GM23338 (cell line): ENCODE results near the gene OGDHL. TPM values are rescaled to one million over a fixed set of nuclear protein-coding genes. Genes with fewer than 3 reads are reported as not detected.

Source experiments
- ATAC-seq: fragments of 200-7000 bp; cut with Tn5 transposase; 3 replicates; pipeline ENCODE4 v1.9.1; 2020
- DNase-seq: peaks from one replicate; pipeline ENCODE4 v3.0.0-alpha.2; 2015; ENCODE audit warnings: low spot score
- H2AFZ ChIP-seq: fragments of 200-600 bp; sonication (generic); 2 replicates; pipeline ENCODE4 v1.8.0; 2016; ENCODE audit warnings: antibody characterized with exemption, mild to moderate bottlenecking, moderate library complexity
- H3F3A ChIP-seq: fragments of 200-600 bp; sonication (generic); replicated peaks from 2 replicates; pipeline ENCODE4 v1.8.0; 2017; ENCODE audit warnings: antibody characterized with exemption, mixed run types, low read depth
- H3K27ac ChIP-seq: fragments of 200-600 bp; sonication (generic); 2 replicates; pipeline ENCODE4 v1.6.1; 2016; ENCODE audit warnings: low read depth
- H3K27me3 ChIP-seq: fragments of 200-600 bp; sonication (generic); 2 replicates; pipeline ENCODE4 v1.8.0; 2016; ENCODE audit warnings: mild to moderate bottlenecking, mixed run types, moderate library complexity; ENCODE audit not compliant: insufficient read depth
- H3K36me3 ChIP-seq: fragments of 200-600 bp; sonication (generic); 2 replicates; pipeline ENCODE4 v1.8.0; 2016; ENCODE audit warnings: mild to moderate bottlenecking; ENCODE audit not compliant: insufficient read depth
- H3K4me1 ChIP-seq: fragments of 200-600 bp; sonication (generic); 2 replicates; pipeline ENCODE4 v1.8.0; 2016; ENCODE audit warnings: mild to moderate bottlenecking, moderate library complexity; ENCODE audit not compliant: insufficient read depth
- H3K4me2 ChIP-seq: fragments of 200-600 bp; sonication (generic); 2 replicates; pipeline ENCODE4 v1.7.1; 2017; ENCODE audit warnings: mixed run types
- H3K4me3 ChIP-seq: fragments of 200-600 bp; sonication (generic); 2 replicates; pipeline ENCODE4 v1.6.1; 2016; ENCODE audit warnings: mixed run types
- H3K79me2 ChIP-seq: fragments of 200-600 bp; sonication (generic); replicated peaks from 2 replicates; pipeline ENCODE4 v1.8.0; 2017; ENCODE audit warnings: mild to moderate bottlenecking; ENCODE audit not compliant: insufficient read depth
- H3K9me2 ChIP-seq: fragments of 200-600 bp; sonication (generic); 2 replicates; pipeline ENCODE4 v1.8.0; 2017; ENCODE audit not compliant: insufficient read depth
- H4K20me1 ChIP-seq: fragments of 200-600 bp; sonication (generic); replicated peaks from 2 replicates; pipeline ENCODE4 v1.8.0; 2017; ENCODE audit warnings: mild to moderate bottlenecking; ENCODE audit not compliant: insufficient read depth
- H3K27ac Mint-ChIP-seq: 2 replicates; pipeline ENCODE4 v1.8.0; 2020; ENCODE audit warnings: inconsistent platforms, mild to moderate bottlenecking, moderate library complexity, mixed read lengths
- H3K27me3 Mint-ChIP-seq: 3 replicates; pipeline ENCODE4 v1.8.0; 2022; ENCODE audit warnings: low read depth, mild to moderate bottlenecking, moderate library complexity, mixed read lengths, inconsistent platforms; ENCODE audit not compliant: insufficient read depth, poor library complexity
- H3K36me3 Mint-ChIP-seq: 3 replicates; pipeline ENCODE4 v1.8.0; 2021; ENCODE audit warnings: low read depth, mild to moderate bottlenecking, inconsistent platforms, moderate library complexity, mixed read lengths
- H3K4me1 Mint-ChIP-seq: 3 replicates; pipeline ENCODE4 v1.8.0; 2020; ENCODE audit warnings: mild to moderate bottlenecking, inconsistent platforms, mixed read lengths
- H3K4me3 Mint-ChIP-seq: 3 replicates; pipeline ENCODE4 v1.8.0; 2021; ENCODE audit warnings: moderate library complexity, mild to moderate bottlenecking, inconsistent platforms, mixed read lengths
- H3K9me3 Mint-ChIP-seq: 3 replicates; pipeline ENCODE4 v1.8.0; 2020; ENCODE audit warnings: moderate library complexity, mild to moderate bottlenecking, inconsistent platforms, mixed read lengths
- CREB1 ChIP-seq: fragments of 250-450 bp; sonication (Bioruptor Pico); IDR thresholded peaks from 2 replicates; pipeline ENCODE4 v1.5.0; 2020; ENCODE audit warnings: low read depth, mild to moderate bottlenecking, moderate library complexity
- CTCF ChIP-seq, 2 experiments: fragments of 200-600 bp in 1 of 2; sonication (generic) in 1 of 2; conservative IDR thresholded peaks; 2 replicates each; pipeline versions ENCODE4 v1.5.1 to v1.6.1; 2016 to 2017; ENCODE audit warnings: antibody characterized with exemption in 2 of 2, low read depth in 2 of 2, mild to moderate bottlenecking in 2 of 2, moderate library complexity in 1 of 2
- ETS1 ChIP-seq: IDR thresholded peaks from 2 replicates; pipeline ENCODE4 v1.6.1; 2016; ENCODE audit warnings: antibody characterized with exemption
- EZH2phosphoT487 ChIP-seq: fragments of 200-600 bp; sonication (generic); IDR thresholded peaks from one replicate; pipeline ENCODE4 v1.8.1; 2018; ENCODE audit warnings: antibody characterized with exemption; ENCODE audit not compliant: unreplicated experiment
- JUNB ChIP-seq: IDR thresholded peaks from one replicate; pipeline ENCODE4 v1.6.1; 2016; ENCODE audit warnings: antibody characterized with exemption; ENCODE audit not compliant: unreplicated experiment
- POLR2AphosphoS5 ChIP-seq: IDR thresholded peaks from 2 replicates; pipeline ENCODE4 v1.6.1; 2016; ENCODE audit warnings: antibody characterized with exemption, low read depth
- REST ChIP-seq: IDR thresholded peaks from one replicate; pipeline ENCODE4 v1.6.1; 2018; ENCODE audit warnings: antibody characterized with exemption; ENCODE audit not compliant: unreplicated experiment
- STAT1 ChIP-seq: IDR thresholded peaks from one replicate; pipeline ENCODE4 v1.6.1; 2016; ENCODE audit warnings: antibody characterized with exemption; ENCODE audit not compliant: unreplicated experiment
- ZNF114 ChIP-seq: fragments of 250-450 bp; sonication (Bioruptor Pico); IDR thresholded peaks from 2 replicates; pipeline ENCODE4 v1.5.0; 2020; ENCODE audit warnings: mild to moderate bottlenecking, moderate library complexity
- ZNF331 ChIP-seq: fragments of 250-450 bp; sonication (Bioruptor Pico); IDR thresholded peaks from 2 replicates; pipeline ENCODE4 v1.5.0; 2020; ENCODE audit warnings: low read depth, mild to moderate bottlenecking, moderate library complexity
- polyA plus RNA-seq: library from polyadenylated mRNA; unstranded; fragments of >200 nt; fragmentation: Nextera tagmentation; extraction: Ambion mirVana; gene quantifications from 2 replicates; pipeline ENCODE4 v1.2.1, GENCODE V29; 2016
- total RNA-seq: library from RNA; depleted of rRNA; stranded (reverse); fragments of >200 nt; shearing (Covaris generic); gene quantifications from 2 replicates; pipeline ENCODE4 v1.2.3, GENCODE V29; 2014

OGDHL gene
- total and polyA plus RNA-seq, 2 experiments from 2014 or later = 8.3 to 15.5 TPM

- TF ChIP-seq REST = no peak
- TF ChIP-seq STAT1 = no peak
- no peak for TF ChIP-seq POLR2AphosphoS5
- no peak for TF ChIP-seq ZNF114 (CRISPR knock-in tag)
- no peak for TF ChIP-seq EZH2phosphoT487
Measured at GRCh38 chr10:49741108-49741995, 20.8 kb downstream of the OGDHL start (continued).

- no peak overlapping the region for H3K27ac Mint-ChIP-seq
- H3K27me3 Mint-ChIP-seq = peaks cover 9% of the 10 kb centered on the region
- H3K36me3 ChIP-seq = no peaks in the 10 kb centered on the region
- TF ChIP-seq ETS1 (no peak), REST (no peak), JUNB (no peak), POLR2AphosphoS5 (no peak), STAT1 (no peak), CTCF (conservative IDR thresholded peaks at IDR 0.05; ENCODE audit: low read depth in 2 of 2) (no peak), ZNF331 (CRISPR knock-in tag) (no peak), ZNF114 (CRISPR knock-in tag) (no peak), CREB1 (CRISPR knock-in tag) (no peak), EZH2phosphoT487 (no peak)
Measured at GRCh38 chr10:49740346-49741107, 21.6 kb downstream of the OGDHL start.

More at GRCh38 chr10:49740346-49741107, 21.6 kb downstream of the OGDHL start:
- DNase-seq = no peak
- H3K4me2 ChIP-seq = no peak overlapping the region
- no peak for ATAC-seq
- H3K27ac ChIP-seq = no peak overlapping the region
- H3K27me3 ChIP-seq = no peaks in the 10 kb centered on the region
- no peak overlapping the region for H3K4me3 ChIP-seq
- H4K20me1 ChIP-seq = no peaks in the 10 kb centered on the region
- Mint-ChIP-seq H3K9me3 (no peaks in the 10 kb centered on the region; the same call in 2 of the 3 replicates), H3K4me3 (no peak overlapping the region), H3K36me3 (peaks cover 11% of the 10 kb centered on the region), H3K4me1 (no peaks in the 10 kb centered on the region)
- H3K79me2 ChIP-seq = no peaks in the 10 kb centered on the region
- H3K9me2 ChIP-seq = no peaks in the 10 kb centered on the region
- H3K4me1 ChIP-seq = no peaks in the 10 kb centered on the region
- no peaks in the 10 kb centered on the region for H3F3A ChIP-seq
- H2AFZ ChIP-seq = no peak overlapping the region
